ENCODE measurements around the gene INPP5A. TPM values are rescaled to one million over a fixed set of nuclear protein-coding genes. Genes with fewer than 3 reads are reported as not detected.

Gene INPP5A
- total and polyA plus RNA-seq, 11 donors, result 38.6 to 179 (median 102) TPM

GRCh38 chr10:132627666-132628531 lies 90.3 kb downstream of the INPP5A start:
- H3K27ac ChIP-seq, result peak overlapping the region; percentile 73 to 98 (median 88)
- H3K4me1 ChIP-seq, result peaks cover 21 to 80% (median 65%) of the 10 kb centered on the region in 12 donors
- ATAC-seq, result peak; percentile 1 to 33 (median 11)
- no peaks in the 10 kb centered on the region for H3K9me3 ChIP-seq
- 11 to 16% (median 13%) methylated on average over 24 to 32 of the region's 32 CpGs for WGBS, 4 donors
- intact Hi-C loops (cut with DNase I), result loop anchor here in 6 of 10 donors (2.0 to 5.0 kb wide), 3 partner anchors 36 to 41 kb away; no protein-coding TSS in a partner anchor
- no peaks in the 10 kb centered on the region for H3K27me3 ChIP-seq
- peak; percentile 54 to 71 (median 68) for DNase-seq
- TF ChIP-seq POLR2A (IDR thresholded peaks at IDR 0.05), result peak in 1 of 2 donors; percentile 22
- TF ChIP-seq CTCF (IDR thresholded peaks at IDR 0.05), result no peak
- no peaks in the 10 kb centered on the region for H3K36me3 ChIP-seq
- H3K4me3 ChIP-seq, result peak overlapping the region in 10 of 12 donors; percentile 3 to 39 (median 20)

- no peak for TF ChIP-seq CTCF (IDR thresholded peaks at IDR 0.05)
- TF ChIP-seq POLR2A (IDR thresholded peaks at IDR 0.05), result no peak
- Histone ChIP-seq H3K4me3 (no peak overlapping the region), H3K9me3 (no peaks in the 10 kb centered on the region), H3K27me3 (no peaks in the 10 kb centered on the region), H3K36me3 (no peaks in the 10 kb centered on the region), H3K4me1 (peaks cover 25 to 94% (median 77%) of the 10 kb centered on the region in 12 donors), H3K27ac (peak overlapping the region in 11 of 12 donors; percentile 76 to 98 (median 94))
- no peak for ATAC-seq
- intact Hi-C loops (cut with DNase I), result loop anchor here in 6 of 10 donors (2.0 to 5.0 kb wide), 3 partner anchors 37 to 42 kb away; no protein-coding TSS in a partner anchor
- peak in 2 of 5 donors; percentile 33 to 53 for DNase-seq
- whole genome bisulfite sequencing, 4 donors, result 80 to 85% (median 82%) methylated on average over 18 to 21 of the region's 21 CpGs
Measured at GRCh38 chr10:132628966-132629900, 91.6 kb downstream of the INPP5A start.

GRCh38 chr10:132630156-132630555 lies 92.6 kb downstream of the INPP5A start:
- H3K9me3 ChIP-seq, result no peaks in the 10 kb centered on the region
- no peaks in the 10 kb centered on the region for H3K36me3 ChIP-seq
- H3K27ac ChIP-seq, result peak overlapping the region in 8 of 12 donors; percentile 93 to 98 (median 96)
- TF ChIP-seq POLR2A (IDR thresholded peaks at IDR 0.05), result no peak
- TF ChIP-seq CTCF (IDR thresholded peaks at IDR 0.05), result no peak
- H3K4me3 ChIP-seq, result no peak overlapping the region
- no peak for ATAC-seq
- 90 to 95% (median 92%) methylated on average over 5 of the region's 5 CpGs for WGBS, 4 donors
- no peaks in the 10 kb centered on the region for H3K27me3 ChIP-seq
- DNase-seq, result peak in 1 of 5 donors; percentile 9
- H3K4me1 ChIP-seq, result peaks cover 25 to 96% (median 78%) of the 10 kb centered on the region in 12 donors
- intact Hi-C loops (cut with DNase I), result loop anchor here in 9 of 10 donors (2.0 to 10.0 kb wide), 11 partner anchors 38 to 405 kb away; partner anchors contain the start of genes PWWP2B (in 3 of the 9) and INPP5A (in 2 of the 9)
